ENCODE data around the gene ADCY1. TPM values are rescaled to one million over a fixed set of nuclear protein-coding genes. Genes with fewer than 3 reads are reported as not detected.

The ADCY1 gene
- total RNA-seq, 1 donor from 2014 or later = 13.7 TPM

DNA sequence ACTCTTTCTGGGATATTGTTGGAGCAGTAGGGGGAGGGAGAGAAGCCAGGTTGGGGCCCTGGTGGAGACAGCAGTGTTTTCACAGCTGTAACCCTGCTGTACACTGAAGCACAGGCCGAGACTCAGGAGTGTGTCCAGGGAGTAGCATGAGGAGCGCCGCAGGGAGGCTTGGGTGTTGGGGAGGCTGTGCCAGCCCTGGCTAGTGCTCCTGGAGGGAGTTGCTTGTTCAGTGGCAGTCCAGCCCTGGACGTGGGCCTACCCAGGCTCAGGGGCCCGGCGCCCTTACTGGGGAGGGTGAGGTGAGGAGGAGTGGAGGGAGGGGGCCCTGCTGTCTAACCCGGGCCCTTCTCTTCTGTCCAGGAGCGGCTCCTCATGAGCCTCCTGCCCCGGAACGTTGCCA lies 35.9 kb downstream of the ADCY1 start:
- Mint-ChIP-seq H3K27me3 (ENCODE audit: low read depth) (no peaks in the 10 kb centered on the region), H3K4me3 (no peak overlapping the region), H3K27ac (ENCODE audit: unreplicated experiment) (peak overlapping the region; percentile 44), H3K4me1 (no peaks in the 10 kb centered on the region), H3K36me3 (ENCODE audit: low read depth) (peaks cover 57% of the 10 kb centered on the region), H3K9me3 (peaks cover 20% of the 10 kb centered on the region)
- no peak for DNase-seq (ENCODE audit: low read depth, low spot score)
- no peak for TF ChIP-seq CTCF (conservative IDR thresholded peaks at IDR 0.05)

DNA sequence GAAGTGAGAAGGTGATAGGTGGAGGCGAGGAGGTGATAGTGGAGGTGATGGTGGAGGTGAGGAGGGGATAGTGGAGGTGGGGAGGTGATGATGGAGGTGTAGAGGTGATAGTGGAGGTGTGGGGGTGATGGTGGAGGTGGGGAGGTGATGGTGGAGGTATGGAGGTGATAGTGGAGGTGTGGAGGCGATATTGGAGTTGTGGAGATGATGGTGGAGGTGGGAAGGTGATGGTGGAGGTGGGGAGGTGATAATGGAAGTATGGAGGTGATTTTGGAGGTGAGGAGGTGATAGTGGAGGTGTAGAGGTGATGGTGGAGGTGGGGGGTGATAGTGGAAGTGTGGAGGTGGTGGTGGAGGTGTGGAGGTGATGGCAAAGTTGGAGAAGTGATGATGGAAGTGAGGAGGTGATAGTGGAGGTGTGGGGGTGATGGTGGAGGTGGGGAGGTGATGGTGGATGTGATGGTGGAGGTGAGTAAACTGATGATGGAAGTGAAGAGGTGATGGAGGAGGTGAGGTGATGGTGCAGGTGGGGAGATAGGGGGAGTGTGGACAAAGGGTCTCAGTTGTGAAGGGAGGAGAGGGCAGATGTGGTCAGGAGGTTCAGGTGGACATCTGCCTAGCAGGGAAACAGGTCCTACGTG lies 36.6 kb downstream of the ADCY1 start:
- H3K9me3 Mint-ChIP-seq = peaks cover 17% of the 10 kb centered on the region
- no peak for TF ChIP-seq CTCF (conservative IDR thresholded peaks at IDR 0.05)
- H3K4me1 Mint-ChIP-seq = no peaks in the 10 kb centered on the region
- H3K36me3 Mint-ChIP-seq (ENCODE audit: low read depth) = peaks cover 57% of the 10 kb centered on the region
- H3K27ac Mint-ChIP-seq (ENCODE audit: unreplicated experiment) = no peak overlapping the region
- H3K27me3 Mint-ChIP-seq (ENCODE audit: low read depth) = no peaks in the 10 kb centered on the region
- DNase-seq (ENCODE audit: low read depth, low spot score) = no peak
- H3K4me3 Mint-ChIP-seq = no peak overlapping the region

DNA sequence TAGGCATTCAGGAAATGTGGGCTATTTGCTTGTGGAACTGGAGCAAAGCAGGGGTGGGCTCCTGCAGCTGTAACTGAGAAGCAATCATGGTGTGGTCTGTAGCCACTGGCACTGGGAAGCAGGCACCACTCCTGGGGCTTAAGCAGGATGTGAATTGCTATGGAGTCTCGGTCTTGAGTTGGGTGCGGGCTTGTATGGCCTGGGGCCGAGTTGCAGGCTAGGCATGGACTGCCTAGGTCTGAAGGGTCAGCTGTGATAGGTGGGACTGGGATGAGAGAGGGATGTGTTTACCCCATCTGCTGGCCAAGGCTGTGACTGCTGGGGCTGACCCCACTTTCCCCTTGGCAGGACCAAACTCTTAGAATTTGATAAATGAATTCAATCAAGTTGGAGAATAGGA lies 43.0 kb downstream of the ADCY1 start:
- peaks cover 7% of the 10 kb centered on the region for H3K4me1 Mint-ChIP-seq
- H3K27ac Mint-ChIP-seq (ENCODE audit: unreplicated experiment) = no peak overlapping the region
- TF ChIP-seq CTCF (conservative IDR thresholded peaks at IDR 0.05) = no peak
- DNase-seq (ENCODE audit: low read depth, low spot score) = no peak
- peaks cover 34% of the 10 kb centered on the region for H3K9me3 Mint-ChIP-seq
- no peaks in the 10 kb centered on the region for H3K27me3 Mint-ChIP-seq (ENCODE audit: low read depth)
- no peak overlapping the region for H3K4me3 Mint-ChIP-seq
- H3K36me3 Mint-ChIP-seq (ENCODE audit: low read depth) = peaks cover 56% of the 10 kb centered on the region

GRCh38 chr7:45622058-45622457 lies 47.9 kb downstream of the ADCY1 start:
- no peaks in the 10 kb centered on the region for H3K27me3 Mint-ChIP-seq (ENCODE audit: low read depth)
- peaks cover 17% of the 10 kb centered on the region for H3K9me3 Mint-ChIP-seq
- no peak overlapping the region for H3K4me3 Mint-ChIP-seq
- peaks cover 22% of the 10 kb centered on the region for H3K36me3 Mint-ChIP-seq (ENCODE audit: low read depth)
- peaks cover 7% of the 10 kb centered on the region for H3K4me1 Mint-ChIP-seq
- H3K27ac Mint-ChIP-seq (ENCODE audit: unreplicated experiment) = no peak overlapping the region
- DNase-seq (ENCODE audit: low read depth, low spot score) = no peak
- TF ChIP-seq CTCF (conservative IDR thresholded peaks at IDR 0.05) = no peak

- Mint-ChIP-seq H3K27ac (ENCODE audit: unreplicated experiment) (peak overlapping the region; percentile 19), H3K36me3 (ENCODE audit: low read depth) (peaks cover 14% of the 10 kb centered on the region), H3K9me3 (peaks cover 13% of the 10 kb centered on the region), H3K4me1 (peaks cover 7% of the 10 kb centered on the region), H3K27me3 (ENCODE audit: low read depth) (no peaks in the 10 kb centered on the region), H3K4me3 (no peak overlapping the region)
- no peak for DNase-seq (ENCODE audit: low read depth, low spot score)
- TF ChIP-seq CTCF (conservative IDR thresholded peaks at IDR 0.05) = no peak
Measured at GRCh38 chr7:45623157-45623556, 49.0 kb downstream of the ADCY1 start.

Data from neural crest cell (in vitro differentiated cells).